PFSK-1 (cell line): ENCODE results near the gene SASH1.

Experiments
- FOXP2 ChIP-seq: optimal IDR thresholded peaks from 2 replicates; pipeline ENCODE3; 2011; ENCODE audit warnings: borderline replicate concordance, control low read depth, inconsistent platforms; ENCODE audit not compliant: insufficient read depth; ENCODE audit errors: extremely low read length, extremely low read depth
- POLR2AphosphoS5 ChIP-seq: IDR thresholded peaks from 2 replicates; pipeline ENCODE4 v1.6.1; 2012; ENCODE audit warnings: low read depth, mild to moderate bottlenecking, control low read depth, low read length, moderate library complexity
- SIN3A ChIP-seq: IDR thresholded peaks from 2 replicates; pipeline ENCODE4 v1.6.1; 2012; ENCODE audit warnings: mild to moderate bottlenecking, low read length, moderate library complexity, borderline replicate concordance; ENCODE audit not compliant: insufficient read depth
- TAF1 ChIP-seq: IDR thresholded peaks from 2 replicates; pipeline ENCODE4 v1.6.1; 2012; ENCODE audit warnings: low read length, control low read depth, borderline replicate concordance; ENCODE audit not compliant: insufficient read depth
- TF ChIP-seq, protein P1 (sequence below), 2 experiments: IDR thresholded peaks; 2 replicates each; pipeline versions ENCODE4 v1.6.1 to v1.8.0; 2011 to 2012; ENCODE audit warnings: low read depth in 2 of 2, low read length in 2 of 2, control low read depth in 1 of 2, inconsistent platforms in 1 of 2, mild to moderate bottlenecking in 1 of 2, moderate library complexity in 1 of 2; ENCODE audit not compliant: insufficient read depth in 1 of 2

Gene SASH1

DNA sequence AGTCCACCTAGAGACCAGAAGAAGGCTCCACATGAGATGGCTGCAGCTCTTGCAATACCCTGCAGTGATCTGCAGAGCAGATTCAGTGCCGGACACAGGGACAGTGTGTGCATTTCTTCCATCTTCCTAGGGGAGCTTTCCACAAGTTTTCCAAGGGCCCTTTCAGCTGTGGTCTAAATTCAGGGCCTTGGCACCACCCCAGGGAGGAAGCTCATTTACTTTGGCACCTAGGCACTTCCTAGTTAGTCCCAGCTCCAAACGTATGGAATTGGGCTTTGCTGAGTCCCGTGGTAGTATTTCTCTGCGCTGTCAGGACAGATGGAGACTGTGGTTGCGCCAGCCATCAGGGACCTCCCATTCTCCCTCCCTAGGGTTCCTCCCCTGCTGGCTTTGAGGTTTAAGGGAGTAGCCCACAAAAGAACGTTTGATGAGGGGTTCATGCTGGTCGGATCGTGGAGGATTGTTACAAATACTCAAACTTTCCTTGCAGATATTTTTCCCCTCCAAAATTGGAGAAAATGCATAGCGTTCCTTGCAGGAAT, 221.9 kb downstream of the SASH1 start:
- no peak for TF ChIP-seq POLR2AphosphoS5
- TF ChIP-seq FOXP2, result no peak
- TF ChIP-seq SIN3A, result no peak
- TF ChIP-seq TAF1, result no peak
- TF ChIP-seq, protein P1, sequence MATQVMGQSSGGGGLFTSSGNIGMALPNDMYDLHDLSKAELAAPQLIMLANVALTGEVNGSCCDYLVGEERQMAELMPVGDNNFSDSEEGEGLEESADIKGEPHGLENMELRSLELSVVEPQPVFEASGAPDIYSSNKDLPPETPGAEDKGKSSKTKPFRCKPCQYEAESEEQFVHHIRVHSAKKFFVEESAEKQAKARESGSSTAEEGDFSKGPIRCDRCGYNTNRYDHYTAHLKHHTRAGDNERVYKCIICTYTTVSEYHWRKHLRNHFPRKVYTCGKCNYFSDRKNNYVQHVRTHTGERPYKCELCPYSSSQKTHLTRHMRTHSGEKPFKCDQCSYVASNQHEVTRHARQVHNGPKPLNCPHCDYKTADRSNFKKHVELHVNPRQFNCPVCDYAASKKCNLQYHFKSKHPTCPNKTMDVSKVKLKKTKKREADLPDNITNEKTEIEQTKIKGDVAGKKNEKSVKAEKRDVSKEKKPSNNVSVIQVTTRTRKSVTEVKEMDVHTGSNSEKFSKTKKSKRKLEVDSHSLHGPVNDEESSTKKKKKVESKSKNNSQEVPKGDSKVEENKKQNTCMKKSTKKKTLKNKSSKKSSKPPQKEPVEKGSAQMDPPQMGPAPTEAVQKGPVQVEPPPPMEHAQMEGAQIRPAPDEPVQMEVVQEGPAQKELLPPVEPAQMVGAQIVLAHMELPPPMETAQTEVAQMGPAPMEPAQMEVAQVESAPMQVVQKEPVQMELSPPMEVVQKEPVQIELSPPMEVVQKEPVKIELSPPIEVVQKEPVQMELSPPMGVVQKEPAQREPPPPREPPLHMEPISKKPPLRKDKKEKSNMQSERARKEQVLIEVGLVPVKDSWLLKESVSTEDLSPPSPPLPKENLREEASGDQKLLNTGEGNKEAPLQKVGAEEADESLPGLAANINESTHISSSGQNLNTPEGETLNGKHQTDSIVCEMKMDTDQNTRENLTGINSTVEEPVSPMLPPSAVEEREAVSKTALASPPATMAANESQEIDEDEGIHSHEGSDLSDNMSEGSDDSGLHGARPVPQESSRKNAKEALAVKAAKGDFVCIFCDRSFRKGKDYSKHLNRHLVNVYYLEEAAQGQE (IDR thresholded peaks at IDR 0.05; ENCODE audit: insufficient read depth in 1 of 2, low read depth in 2 of 2, low read length in 2 of 2), result no peak

DNA sequence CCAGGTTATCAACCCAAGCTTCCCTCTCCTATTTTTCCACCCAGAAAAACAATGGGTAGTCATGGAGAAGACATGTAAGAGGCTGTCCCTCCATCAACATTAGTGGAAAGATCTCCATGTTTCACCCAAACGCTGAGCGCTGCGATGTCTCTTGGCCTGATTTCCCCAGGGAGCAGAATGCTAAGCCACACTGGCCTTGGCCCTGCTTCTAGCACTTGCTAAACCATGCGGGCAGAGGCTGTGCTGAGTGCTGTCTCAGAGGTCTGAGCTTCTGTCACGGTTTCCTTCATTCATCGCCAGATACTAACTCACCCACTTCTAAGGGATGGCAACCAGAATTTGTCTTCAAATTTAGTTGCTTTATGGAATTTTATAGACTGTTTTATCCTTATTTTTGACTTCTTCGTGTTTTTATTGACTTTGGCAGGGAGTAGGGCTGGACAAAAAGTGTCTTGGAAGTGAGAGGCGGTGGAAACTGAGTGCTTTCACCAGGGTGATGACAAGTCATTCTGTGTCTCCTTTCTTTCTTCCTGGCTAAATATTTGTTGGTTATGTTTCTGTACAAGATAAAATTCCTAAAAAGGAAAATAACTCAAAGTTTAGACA, 222.8 kb downstream of the SASH1 start:
- TF ChIP-seq, protein P1 (IDR thresholded peaks at IDR 0.05; ENCODE audit: insufficient read depth in 1 of 2, low read depth in 2 of 2, low read length in 2 of 2), result no peak
- TF ChIP-seq SIN3A, result no peak
- no peak for TF ChIP-seq FOXP2
- TF ChIP-seq POLR2AphosphoS5, result no peak
- TF ChIP-seq TAF1, result no peak

DNA sequence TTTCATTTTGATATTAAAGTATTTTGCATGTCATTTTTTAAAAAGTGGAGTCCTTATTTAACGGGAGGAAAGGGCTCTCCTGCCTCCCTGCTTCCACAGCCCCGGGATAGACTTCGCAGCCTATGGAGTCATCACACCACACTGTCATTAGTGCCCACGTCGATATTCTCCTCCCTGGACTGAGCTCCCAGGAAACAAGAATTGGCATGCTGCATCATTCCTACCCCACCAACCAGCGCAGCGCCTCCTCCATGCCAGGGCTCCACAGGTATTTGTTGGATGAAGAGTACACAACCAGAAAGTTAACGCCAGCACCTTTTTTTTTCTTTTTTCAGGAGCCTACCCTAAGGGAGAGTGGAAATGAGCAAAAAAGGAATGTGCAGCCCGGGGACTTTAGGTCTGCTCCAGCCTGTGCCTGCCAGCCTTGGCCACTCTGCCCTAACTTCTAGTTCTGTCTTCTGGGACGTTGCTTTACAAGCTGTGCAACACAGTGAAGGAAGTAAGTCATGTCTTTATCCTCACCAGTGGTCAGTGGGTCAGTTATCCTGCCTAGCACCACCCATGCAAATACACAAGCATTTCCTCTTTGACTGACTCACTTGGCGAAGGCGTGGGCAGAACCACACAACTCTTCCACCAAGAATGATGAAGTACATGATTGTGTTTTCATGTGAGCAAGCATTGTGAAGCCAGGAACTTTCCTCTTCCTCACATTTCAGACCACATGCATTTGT, 223.5 kb downstream of the SASH1 start:
- TF ChIP-seq FOXP2 (peak; percentile 49), POLR2AphosphoS5 (no peak)

DNA sequence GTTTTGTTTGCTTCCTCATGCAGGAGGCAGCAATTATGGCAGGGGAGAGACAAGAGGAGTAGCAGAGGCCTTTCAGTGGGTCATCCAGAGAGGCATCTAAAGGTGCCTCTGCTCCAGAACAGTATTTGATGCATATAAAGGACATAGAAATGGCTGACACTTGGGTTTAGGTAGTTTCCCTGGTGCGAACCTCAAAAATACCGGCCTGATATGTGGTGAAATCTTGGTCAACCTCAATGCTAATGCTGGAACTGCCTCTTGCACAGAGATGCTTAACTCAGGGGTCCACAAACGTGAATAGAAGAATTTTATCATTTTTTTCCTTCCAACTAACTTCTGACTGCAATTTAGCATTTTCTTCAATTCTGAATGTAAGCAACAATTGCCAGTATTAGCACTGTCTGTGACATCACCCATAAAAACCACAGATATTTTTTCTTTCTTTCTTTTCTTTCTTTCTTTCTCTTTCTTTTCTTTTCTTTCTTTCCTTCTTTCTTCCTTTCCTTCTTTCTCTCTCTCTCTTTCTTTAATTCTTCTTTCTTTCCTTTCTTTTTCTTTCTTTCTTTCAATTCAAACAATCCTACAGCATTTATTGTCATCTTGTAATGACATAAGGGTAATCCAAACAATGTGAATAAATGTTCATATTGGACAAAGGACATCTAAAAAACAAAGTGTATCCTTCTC, 224.2 kb downstream of the SASH1 start:
- TF ChIP-seq TAF1 (no peak), POLR2AphosphoS5 (no peak), FOXP2 (no peak), SIN3A (no peak)
- TF ChIP-seq, protein P1 (IDR thresholded peaks at IDR 0.05; ENCODE audit: insufficient read depth in 1 of 2, low read depth in 2 of 2, low read length in 2 of 2), result no peak

DNA sequence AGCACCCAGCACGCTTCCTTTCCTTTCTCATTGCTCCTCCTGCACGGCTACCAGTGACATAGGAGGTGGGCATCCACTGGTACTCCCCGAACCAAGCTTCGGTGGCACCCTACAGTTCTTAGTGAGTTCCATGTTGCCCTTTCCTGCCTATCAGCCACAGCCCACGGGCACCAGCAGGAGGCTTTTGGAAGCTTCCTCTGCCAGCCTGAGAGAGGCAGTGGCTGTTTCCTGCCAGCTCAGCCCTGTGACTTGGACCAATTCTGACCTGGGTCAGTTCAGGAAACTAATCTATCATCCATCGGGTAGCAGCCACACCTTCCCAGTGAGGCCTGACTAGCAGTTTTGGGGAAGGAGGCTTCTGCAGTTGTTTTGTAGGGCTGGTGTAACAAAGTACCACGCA, 227.8 kb downstream of the SASH1 start:
- no peak for TF ChIP-seq TAF1
- TF ChIP-seq, protein P1 (IDR thresholded peaks at IDR 0.05; ENCODE audit: insufficient read depth in 1 of 2, low read depth in 2 of 2, low read length in 2 of 2), result no peak
- no peak for TF ChIP-seq FOXP2
- no peak for TF ChIP-seq POLR2AphosphoS5
- no peak for TF ChIP-seq SIN3A
